HEK293 (cell line): ENCODE results near the gene AKT2.
A peak's percentile ranks its signal among the peaks of the same experiment; 100 is the strongest.

Experiments used
- CTCF ChIA-PET: fragments of 350-600 bp; formaldehyde crosslinking; extraction: SDS; loops from one replicate; lab custom pipeline; 2021; ENCODE audit warnings: antibody characterized with exemption; lab: Yijun Ruan, JAX
- POLR2A ChIA-PET: fragments of 300-600 bp; formaldehyde crosslinking; extraction: SDS; loops from one replicate; lab custom pipeline; 2020; ENCODE audit warnings: antibody characterized with exemption, inconsistent platforms; lab: Yijun Ruan, JAX
- H3K27ac ChIP-seq: fragments of 200-500 bp; sonication (Bioruptor generic); 2 replicates; pipeline ENCODE4 v1.5.1; 2014; ENCODE audit warnings: low read depth, low read length, control low read depth, inconsistent platforms; ENCODE audit errors: extremely low read depth
- H3K36me3 ChIP-seq, 2 experiments: fragments of 200-500 bp in 1 of 2; sonication (Bioruptor generic) in 1 of 2; 1 replicate in 1 of 2; 2 replicates in 1 of 2; pipeline ENCODE4 v1.5.1; 2014 to 2017; ENCODE audit warnings: inconsistent platforms in 2 of 2, low read length in 2 of 2; ENCODE audit not compliant: control insufficient read depth in 2 of 2, insufficient read depth in 1 of 2
- H3K4me1 ChIP-seq: fragments of 200-500 bp; sonication (Bioruptor generic); 2 replicates; pipeline ENCODE4 v1.5.1; 2014; ENCODE audit warnings: mild to moderate bottlenecking, low read length, inconsistent platforms; ENCODE audit not compliant: control insufficient read depth, insufficient read depth
- H3K4me3 ChIP-seq: 2 replicates; pipeline ENCODE4 v1.5.1; 2011; ENCODE audit warnings: low read depth, mild to moderate bottlenecking, control low read depth, low read length, moderate library complexity
- H3K9me3 ChIP-seq: fragments of 200-500 bp; sonication (Bioruptor generic); 2 replicates; pipeline ENCODE4 v1.5.1; 2014; ENCODE audit warnings: low read depth, low read length, inconsistent platforms; ENCODE audit not compliant: control insufficient read depth, insufficient read depth
- KLF10 ChIP-seq: fragments of 450-650 bp; IDR thresholded peaks from 2 replicates; pipeline ENCODE4 v1.5.1; 2018; ENCODE audit warnings: missing biosample characterization, mild to moderate bottlenecking, missing genetic modification characterization
- KLF16 ChIP-seq: fragments of 450-650 bp; formaldehyde crosslinking; IDR thresholded peaks from 2 replicates; pipeline ENCODE4 v1.5.1; 2017; ENCODE audit warnings: missing biosample characterization, missing genetic modification characterization
- PRDM4 ChIP-seq: fragments of 450-650 bp; formaldehyde crosslinking; IDR thresholded peaks from 2 replicates; pipeline ENCODE4 v1.5.1; 2017; ENCODE audit warnings: missing biosample characterization, missing genetic modification characterization
- REPIN1 ChIP-seq: fragments of 450-650 bp; formaldehyde crosslinking; IDR thresholded peaks from 2 replicates; pipeline ENCODE4 v1.5.1; 2017; ENCODE audit warnings: missing biosample characterization, missing genetic modification characterization, low read depth
- SETDB1 ChIP-seq: IDR thresholded peaks from one replicate; pipeline ENCODE4 v1.6.1; 2017; ENCODE audit warnings: mild to moderate bottlenecking, low read length, moderate library complexity, mixed read lengths; ENCODE audit not compliant: insufficient read length
- SP3 ChIP-seq: fragments of 450-650 bp; formaldehyde crosslinking; IDR thresholded peaks from 2 replicates; pipeline ENCODE4 v1.5.1; 2016; ENCODE audit warnings: missing biosample characterization, missing genetic modification characterization
- ZBTB26 ChIP-seq: fragments of 450-650 bp; formaldehyde crosslinking; optimal IDR thresholded peaks from 2 replicates; pipeline ENCODE3; 2016; ENCODE audit warnings: missing biosample characterization, mild to moderate bottlenecking, missing genetic modification characterization
- ZBTB7A ChIP-seq: fragments of 450-650 bp; formaldehyde crosslinking; IDR thresholded peaks from 2 replicates; pipeline ENCODE4 v1.5.1; 2016; ENCODE audit warnings: low read depth, missing biosample characterization, missing genetic modification characterization
- ZFP69B ChIP-seq: fragments of 450-650 bp; formaldehyde crosslinking; IDR thresholded peaks from 2 replicates; pipeline ENCODE4 v1.5.1; 2016; ENCODE audit warnings: missing biosample characterization, missing genetic modification characterization
- ZNF266 ChIP-seq: fragments of 450-650 bp; formaldehyde crosslinking; IDR thresholded peaks from 2 replicates; pipeline ENCODE4 v1.5.1; 2016; ENCODE audit warnings: missing biosample characterization, missing genetic modification characterization, low read depth
- ZNF571 ChIP-seq: fragments of 450-650 bp; formaldehyde crosslinking; IDR thresholded peaks from 2 replicates; pipeline ENCODE4 v1.5.0; 2017; ENCODE audit warnings: missing biosample characterization, missing genetic modification characterization
- ZNF692 ChIP-seq: fragments of 450-650 bp; formaldehyde crosslinking; IDR thresholded peaks from 2 replicates; pipeline ENCODE4 v1.5.1; 2016; ENCODE audit warnings: missing biosample characterization, missing genetic modification characterization
- ZSCAN18 ChIP-seq: fragments of 450-650 bp; formaldehyde crosslinking; IDR thresholded peaks from 2 replicates; pipeline ENCODE4 v1.5.1; 2016; ENCODE audit warnings: missing biosample characterization, missing genetic modification characterization
- ZXDB ChIP-seq: fragments of 450-650 bp; formaldehyde crosslinking; IDR thresholded peaks from 2 replicates; pipeline ENCODE4 v1.5.1; 2016; ENCODE audit warnings: missing biosample characterization, missing genetic modification characterization
- TF ChIP-seq, protein P1 (sequence below): fragments of 450-650 bp; formaldehyde crosslinking; IDR thresholded peaks from 2 replicates; pipeline ENCODE4 v1.5.1; 2016; ENCODE audit warnings: missing biosample characterization, missing genetic modification characterization, low read depth
- TF ChIP-seq, protein P2 (sequence below): fragments of 450-650 bp; formaldehyde crosslinking; conservative IDR thresholded peaks from 2 replicates; pipeline ENCODE4 v1.5.1; 2016; ENCODE audit warnings: low read depth, missing biosample characterization, missing genetic modification characterization
- TF ChIP-seq, protein P3 (sequence below): fragments of 450-650 bp; formaldehyde crosslinking; IDR thresholded peaks from 2 replicates; pipeline ENCODE4 v1.5.1; 2016; ENCODE audit warnings: missing biosample characterization, missing genetic modification characterization

AKT2 gene

DNA sequence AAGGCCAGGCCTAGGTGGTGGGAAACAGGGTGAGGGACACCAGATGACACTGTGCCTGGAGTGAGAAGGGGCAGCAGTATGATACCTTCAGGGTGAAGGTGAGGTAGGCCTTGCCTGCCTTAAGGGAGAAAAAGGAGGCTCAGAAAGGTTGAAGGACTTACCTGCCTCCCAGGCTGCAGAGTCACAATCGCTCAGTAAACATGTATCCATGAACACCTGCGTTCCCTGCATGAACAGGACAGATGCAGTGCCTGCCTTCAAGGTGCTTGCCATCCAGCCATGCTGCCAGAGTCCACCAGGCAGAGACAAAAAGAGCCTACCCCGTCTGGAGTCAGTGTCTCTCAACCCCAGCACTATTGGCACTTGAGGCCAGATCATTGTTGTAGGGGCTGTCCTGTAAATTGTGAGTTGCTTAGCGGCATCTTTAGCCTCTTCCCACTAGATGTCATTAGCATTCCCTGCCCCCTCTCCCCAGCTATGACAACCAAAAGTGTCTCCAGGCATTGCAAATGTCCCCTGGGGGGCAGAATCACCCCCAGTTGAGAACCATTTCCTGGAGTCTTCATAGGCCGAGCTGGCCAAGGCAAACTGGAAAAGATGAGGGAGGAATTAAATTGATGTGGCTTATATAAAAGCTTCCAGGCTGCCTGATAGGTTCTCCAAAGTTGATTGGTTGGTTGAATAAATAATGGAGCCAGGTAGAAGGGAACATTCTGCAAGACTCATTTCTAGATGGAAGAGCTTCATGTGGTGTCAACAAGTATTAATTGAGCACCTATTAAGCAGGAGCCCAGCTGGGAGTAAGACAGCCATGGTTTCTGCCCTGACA lies 92.2 kb downstream of the AKT2 start (continued):
- no peak for TF ChIP-seq PRDM4 (tag by site-specific recombination)
- TF ChIP-seq ZNF266 = no peak

DNA sequence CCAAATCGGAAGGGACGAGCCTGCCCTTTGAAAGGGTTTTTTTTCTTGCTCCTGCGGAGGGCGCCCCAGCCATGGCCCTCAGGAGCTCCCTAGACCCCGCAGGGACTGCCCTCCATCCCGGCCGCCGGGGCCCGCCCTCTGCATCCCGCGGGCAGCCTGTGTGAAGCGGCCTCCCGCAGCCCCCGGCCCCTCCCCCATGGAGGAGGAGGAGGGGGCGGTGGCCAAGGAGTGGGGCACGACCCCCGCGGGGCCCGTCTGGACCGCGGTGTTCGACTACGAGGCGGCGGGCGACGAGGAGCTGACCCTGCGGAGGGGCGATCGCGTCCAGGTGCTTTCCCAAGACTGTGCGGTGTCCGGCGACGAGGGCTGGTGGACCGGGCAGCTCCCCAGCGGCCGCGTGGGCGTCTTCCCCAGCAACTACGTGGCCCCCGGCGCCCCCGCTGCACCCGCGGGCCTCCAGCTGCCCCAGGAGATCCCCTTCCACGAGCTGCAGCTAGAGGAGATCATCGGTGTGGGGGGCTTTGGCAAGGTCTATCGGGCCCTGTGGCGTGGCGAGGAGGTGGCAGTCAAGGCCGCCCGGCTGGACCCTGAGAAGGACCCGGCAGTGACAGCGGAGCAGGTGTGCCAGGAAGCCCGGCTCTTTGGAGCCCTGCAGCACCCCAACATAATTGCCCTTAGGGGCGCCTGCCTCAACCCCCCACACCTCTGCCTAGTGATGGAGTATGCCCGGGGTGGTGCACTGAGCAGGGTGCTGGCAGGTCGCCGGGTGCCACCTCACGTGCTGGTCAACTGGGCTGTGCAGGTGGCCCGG lies 93.1 kb downstream of the AKT2 start:
- Histone ChIP-seq H3K36me3 (peaks cover 0 to 33% of the 10 kb centered on the region in 2 experiments; a peak in 2 of 3 replicates), H3K4me1 (peaks cover 19% of the 10 kb centered on the region), H3K4me3 (peak overlapping the region; percentile 81), H3K27ac (peak overlapping the region; percentile 99), H3K9me3 (no peaks in the 10 kb centered on the region)
- ChIA-PET CTCF (interaction anchor here (0.5 to 1.3 kb wide), 5 partner anchors 12 to 443 kb away, joined by 3 to 4 read pairs (median 3); no protein-coding TSS in a partner anchor), POLR2A (interaction anchor here (0.6 to 1.4 kb wide), 8 partner anchors 8 to 1790 kb away, joined by 3 to 10 read pairs (median 6); partner anchors contain the start of genes C19orf47, FBL and PLD3)
- TF ChIP-seq ZFP69B (tag by site-specific recombination) (0 out of 2 replicates have a peak, but pooled peaks have one; percentile 28), ZSCAN18 (no peak), SETDB1 (no peak), KLF10 (tag by site-specific recombination) (0 out of 2 replicates have a peak, but pooled peaks have one; percentile 7), ZXDB (peak; percentile 66), ZBTB26 (tag by site-specific recombination) (peak; percentile 40), SP3 (peak; percentile 99), REPIN1 (no peak), ZNF692 (tag by site-specific recombination) (peak; percentile 71; the same call in 1 of the 2 replicates), ZBTB7A (tag by site-specific recombination) (peak; percentile 92), ZNF571 (no peak), KLF16 (tag by site-specific recombination) (peak; percentile 91)
- TF ChIP-seq, protein P1, sequence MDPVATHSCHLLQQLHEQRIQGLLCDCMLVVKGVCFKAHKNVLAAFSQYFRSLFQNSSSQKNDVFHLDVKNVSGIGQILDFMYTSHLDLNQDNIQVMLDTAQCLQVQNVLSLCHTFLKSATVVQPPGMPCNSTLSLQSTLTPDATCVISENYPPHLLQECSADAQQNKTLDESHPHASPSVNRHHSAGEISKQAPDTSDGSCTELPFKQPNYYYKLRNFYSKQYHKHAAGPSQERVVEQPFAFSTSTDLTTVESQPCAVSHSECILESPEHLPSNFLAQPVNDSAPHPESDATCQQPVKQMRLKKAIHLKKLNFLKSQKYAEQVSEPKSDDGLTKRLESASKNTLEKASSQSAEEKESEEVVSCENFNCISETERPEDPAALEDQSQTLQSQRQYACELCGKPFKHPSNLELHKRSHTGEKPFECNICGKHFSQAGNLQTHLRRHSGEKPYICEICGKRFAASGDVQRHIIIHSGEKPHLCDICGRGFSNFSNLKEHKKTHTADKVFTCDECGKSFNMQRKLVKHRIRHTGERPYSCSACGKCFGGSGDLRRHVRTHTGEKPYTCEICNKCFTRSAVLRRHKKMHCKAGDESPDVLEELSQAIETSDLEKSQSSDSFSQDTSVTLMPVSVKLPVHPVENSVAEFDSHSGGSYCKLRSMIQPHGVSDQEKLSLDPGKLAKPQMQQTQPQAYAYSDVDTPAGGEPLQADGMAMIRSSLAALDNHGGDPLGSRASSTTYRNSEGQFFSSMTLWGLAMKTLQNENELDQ = no peak
- TF ChIP-seq, protein P2, sequence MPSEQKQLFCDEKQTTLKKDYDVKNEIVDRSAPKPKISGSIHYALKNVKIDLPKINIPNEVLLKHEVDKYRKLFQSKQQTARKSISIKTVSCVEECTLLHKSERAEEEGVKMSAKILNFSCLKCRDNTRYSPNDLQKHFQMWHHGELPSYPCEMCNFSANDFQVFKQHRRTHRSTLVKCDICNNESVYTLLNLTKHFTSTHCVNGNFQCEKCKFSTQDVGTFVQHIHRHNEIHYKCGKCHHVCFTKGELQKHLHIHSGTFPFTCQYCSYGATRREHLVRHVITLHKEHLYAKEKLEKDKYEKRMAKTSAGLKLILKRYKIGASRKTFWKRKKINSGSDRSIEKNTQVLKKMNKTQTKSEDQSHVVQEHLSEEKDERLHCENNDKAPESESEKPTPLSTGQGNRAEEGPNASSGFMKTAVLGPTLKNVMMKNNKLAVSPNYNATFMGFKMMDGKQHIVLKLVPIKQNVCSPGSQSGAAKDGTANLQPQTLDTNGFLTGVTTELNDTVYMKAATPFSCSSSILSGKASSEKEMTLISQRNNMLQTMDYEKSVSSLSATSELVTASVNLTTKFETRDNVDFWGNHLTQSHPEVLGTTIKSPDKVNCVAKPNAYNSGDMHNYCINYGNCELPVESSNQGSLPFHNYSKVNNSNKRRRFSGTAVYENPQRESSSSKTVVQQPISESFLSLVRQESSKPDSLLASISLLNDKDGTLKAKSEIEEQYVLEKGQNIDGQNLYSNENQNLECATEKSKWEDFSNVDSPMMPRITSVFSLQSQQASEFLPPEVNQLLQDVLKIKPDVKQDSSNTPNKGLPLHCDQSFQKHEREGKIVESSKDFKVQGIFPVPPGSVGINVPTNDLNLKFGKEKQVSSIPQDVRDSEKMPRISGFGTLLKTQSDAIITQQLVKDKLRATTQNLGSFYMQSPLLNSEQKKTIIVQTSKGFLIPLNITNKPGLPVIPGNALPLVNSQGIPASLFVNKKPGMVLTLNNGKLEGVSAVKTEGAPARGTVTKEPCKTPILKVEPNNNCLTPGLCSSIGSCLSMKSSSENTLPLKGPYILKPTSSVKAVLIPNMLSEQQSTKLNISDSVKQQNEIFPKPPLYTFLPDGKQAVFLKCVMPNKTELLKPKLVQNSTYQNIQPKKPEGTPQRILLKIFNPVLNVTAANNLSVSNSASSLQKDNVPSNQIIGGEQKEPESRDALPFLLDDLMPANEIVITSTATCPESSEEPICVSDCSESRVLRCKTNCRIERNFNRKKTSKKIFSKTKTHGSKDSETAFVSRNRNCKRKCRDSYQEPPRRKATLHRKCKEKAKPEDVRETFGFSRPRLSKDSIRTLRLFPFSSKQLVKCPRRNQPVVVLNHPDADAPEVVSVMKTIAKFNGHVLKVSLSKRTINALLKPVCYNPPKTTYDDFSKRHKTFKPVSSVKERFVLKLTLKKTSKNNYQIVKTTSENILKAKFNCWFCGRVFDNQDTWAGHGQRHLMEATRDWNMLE = no peak
- TF ChIP-seq, protein P3, sequence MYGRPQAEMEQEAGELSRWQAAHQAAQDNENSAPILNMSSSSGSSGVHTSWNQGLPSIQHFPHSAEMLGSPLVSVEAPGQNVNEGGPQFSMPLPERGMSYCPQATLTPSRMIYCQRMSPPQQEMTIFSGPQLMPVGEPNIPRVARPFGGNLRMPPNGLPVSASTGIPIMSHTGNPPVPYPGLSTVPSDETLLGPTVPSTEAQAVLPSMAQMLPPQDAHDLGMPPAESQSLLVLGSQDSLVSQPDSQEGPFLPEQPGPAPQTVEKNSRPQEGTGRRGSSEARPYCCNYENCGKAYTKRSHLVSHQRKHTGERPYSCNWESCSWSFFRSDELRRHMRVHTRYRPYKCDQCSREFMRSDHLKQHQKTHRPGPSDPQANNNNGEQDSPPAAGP (tag by site-specific recombination) = peak; percentile 78
